ENCODE measurements around the gene ANKS6. TPM values are rescaled to one million over a fixed set of nuclear protein-coding genes. Genes with fewer than 3 reads are reported as not detected.
A peak's percentile ranks its signal among the peaks of the same experiment; 100 is the strongest.

The ANKS6 gene
- total and polyA plus RNA-seq, 4 donors, result 16.7 to 35.5 (median 25.0) TPM

DNA sequence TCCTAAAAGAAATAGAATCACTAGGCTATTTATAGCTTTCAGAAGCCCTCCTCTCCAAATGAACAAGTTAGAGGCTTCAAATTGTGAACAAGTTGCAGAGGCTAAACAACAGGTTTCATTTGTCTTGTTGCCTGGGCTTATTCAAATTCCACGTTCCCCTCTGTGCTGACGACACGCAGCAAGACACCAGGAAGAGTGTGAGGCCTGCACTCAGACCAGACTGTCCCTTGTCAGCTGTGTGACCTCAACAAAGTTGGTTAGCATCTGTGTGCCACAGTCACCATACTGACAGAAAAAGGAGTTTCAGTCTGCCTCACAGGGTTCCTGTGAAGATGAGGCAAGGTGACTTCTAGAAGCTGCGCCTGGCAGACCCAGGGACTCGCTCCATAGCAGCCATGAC lies 65.5 kb downstream of the ANKS6 start:
- no peak for ATAC-seq (ENCODE audit: insufficient read depth, low FRiP score)
- Histone ChIP-seq H3K9ac (ENCODE audit: insufficient read depth in 1 of 2, low read length in 2 of 2) (no peak overlapping the region), H3K27me3 (ENCODE audit: control insufficient read depth in 3 of 3, insufficient read depth in 3 of 3, low read length in 2 of 3) (peaks cover 0 to 5% (median 0%) of the 10 kb centered on the region in 3 donors), H3K4me1 (ENCODE audit: control insufficient read depth in 5 of 5, insufficient read depth in 5 of 5, low read length in 5 of 5) (peaks cover 0 to 10% (median 0%) of the 10 kb centered on the region in 5 donors), H3K27ac (ENCODE audit: low read depth in 1 of 2, low read length in 1 of 2) (no peak overlapping the region), H3K9me3 (ENCODE audit: control insufficient read depth in 4 of 4, insufficient read depth in 3 of 4, low read length in 3 of 4) (no peaks in the 10 kb centered on the region), H3K36me3 (ENCODE audit: control insufficient read depth in 4 of 4, insufficient read depth in 4 of 4, low read length in 4 of 4) (peaks cover 0 to 19% (median 3%) of the 10 kb centered on the region in 4 donors), H3K4me3 (no peak overlapping the region)
- 91 to 93% methylated on average over 5 of the region's 5 CpGs for WGBS, 2 donors
- peak in 1 of 3 donors; percentile 2 for DNase-seq
- TF ChIP-seq, protein P1, sequence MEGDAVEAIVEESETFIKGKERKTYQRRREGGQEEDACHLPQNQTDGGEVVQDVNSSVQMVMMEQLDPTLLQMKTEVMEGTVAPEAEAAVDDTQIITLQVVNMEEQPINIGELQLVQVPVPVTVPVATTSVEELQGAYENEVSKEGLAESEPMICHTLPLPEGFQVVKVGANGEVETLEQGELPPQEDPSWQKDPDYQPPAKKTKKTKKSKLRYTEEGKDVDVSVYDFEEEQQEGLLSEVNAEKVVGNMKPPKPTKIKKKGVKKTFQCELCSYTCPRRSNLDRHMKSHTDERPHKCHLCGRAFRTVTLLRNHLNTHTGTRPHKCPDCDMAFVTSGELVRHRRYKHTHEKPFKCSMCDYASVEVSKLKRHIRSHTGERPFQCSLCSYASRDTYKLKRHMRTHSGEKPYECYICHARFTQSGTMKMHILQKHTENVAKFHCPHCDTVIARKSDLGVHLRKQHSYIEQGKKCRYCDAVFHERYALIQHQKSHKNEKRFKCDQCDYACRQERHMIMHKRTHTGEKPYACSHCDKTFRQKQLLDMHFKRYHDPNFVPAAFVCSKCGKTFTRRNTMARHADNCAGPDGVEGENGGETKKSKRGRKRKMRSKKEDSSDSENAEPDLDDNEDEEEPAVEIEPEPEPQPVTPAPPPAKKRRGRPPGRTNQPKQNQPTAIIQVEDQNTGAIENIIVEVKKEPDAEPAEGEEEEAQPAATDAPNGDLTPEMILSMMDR (IDR thresholded peaks at IDR 0.05; ENCODE audit: control extremely low read depth, extremely low read depth), result no peak

DNA sequence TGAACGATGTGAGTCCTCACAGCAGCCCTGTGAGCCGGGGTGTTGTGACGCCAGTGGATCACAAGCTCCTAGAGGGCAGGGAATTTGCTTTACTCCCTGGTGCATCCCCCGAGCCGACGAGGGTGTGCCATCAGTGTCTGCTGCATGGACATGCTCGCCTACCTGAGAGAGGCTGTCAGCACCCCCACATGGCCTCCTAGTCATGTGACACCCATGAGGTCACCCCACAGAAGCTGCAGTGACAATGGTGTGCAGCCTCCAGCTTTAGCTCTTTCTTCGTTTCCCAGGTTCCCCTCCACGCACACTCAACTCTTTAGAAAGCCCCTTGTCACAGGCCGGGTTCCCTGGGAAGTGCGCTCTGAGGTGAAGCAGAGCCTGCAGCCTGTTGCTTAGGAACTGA lies 67.9 kb downstream of the ANKS6 start:
- TF ChIP-seq, protein P1 (IDR thresholded peaks at IDR 0.05; ENCODE audit: control extremely low read depth, extremely low read depth), result no peak

GRCh38 chr9:98727428-98727827 lies 68.9 kb downstream of the ANKS6 start:
- no peak overlapping the region for H3K9ac ChIP-seq (ENCODE audit: insufficient read depth in 1 of 2, low read length in 2 of 2)
- H3K36me3 ChIP-seq (ENCODE audit: control insufficient read depth in 4 of 4, insufficient read depth in 4 of 4, low read length in 4 of 4), result no peaks in the 10 kb centered on the region
- TF ChIP-seq, protein P1 (IDR thresholded peaks at IDR 0.05; ENCODE audit: control extremely low read depth, extremely low read depth), result no peak
- no peak overlapping the region for H3K27ac ChIP-seq (ENCODE audit: low read depth in 1 of 2, low read length in 1 of 2)
- no peak overlapping the region for H3K4me3 ChIP-seq
- H3K27me3 ChIP-seq (ENCODE audit: control insufficient read depth in 3 of 3, insufficient read depth in 3 of 3, low read length in 2 of 3), result peaks cover 0 to 5% (median 0%) of the 10 kb centered on the region in 3 donors
- WGBS, 2 donors, result 64 to 74% methylated on average over 7 of the region's 7 CpGs
- no peak for DNase-seq
- H3K4me1 ChIP-seq (ENCODE audit: control insufficient read depth in 5 of 5, insufficient read depth in 5 of 5, low read length in 5 of 5), result peaks cover 0 to 10% (median 0%) of the 10 kb centered on the region in 5 donors
- peaks cover 0 to 6% (median 2%) of the 10 kb centered on the region in 4 donors for H3K9me3 ChIP-seq (ENCODE audit: control insufficient read depth in 4 of 4, insufficient read depth in 3 of 4, low read length in 3 of 4)
- no peak for ATAC-seq (ENCODE audit: insufficient read depth, low FRiP score)

More for the DNA sequence above, 67.9 kb downstream of the ANKS6 start:
- no peak for DNase-seq
- no peak overlapping the region for H3K27ac ChIP-seq (ENCODE audit: low read depth in 1 of 2, low read length in 1 of 2)
- H3K36me3 ChIP-seq (ENCODE audit: control insufficient read depth in 4 of 4, insufficient read depth in 4 of 4, low read length in 4 of 4), result peaks cover 0 to 5% (median 0%) of the 10 kb centered on the region in 4 donors
- no peak for ATAC-seq (ENCODE audit: insufficient read depth, low FRiP score)
- H3K27me3 ChIP-seq (ENCODE audit: control insufficient read depth in 3 of 3, insufficient read depth in 3 of 3, low read length in 2 of 3), result peaks cover 0 to 5% (median 0%) of the 10 kb centered on the region in 3 donors
- no peak overlapping the region for H3K4me3 ChIP-seq
- H3K9ac ChIP-seq (ENCODE audit: insufficient read depth in 1 of 2, low read length in 2 of 2), result no peak overlapping the region
- peaks cover 0 to 10% (median 0%) of the 10 kb centered on the region in 5 donors for H3K4me1 ChIP-seq (ENCODE audit: control insufficient read depth in 5 of 5, insufficient read depth in 5 of 5, low read length in 5 of 5)
- peaks cover 0 to 3% (median under 1%) of the 10 kb centered on the region in 4 donors for H3K9me3 ChIP-seq (ENCODE audit: control insufficient read depth in 4 of 4, insufficient read depth in 3 of 4, low read length in 3 of 4)
- WGBS, 2 donors, result 85 to 87% methylated on average over 11 of the region's 11 CpGs

DNA sequence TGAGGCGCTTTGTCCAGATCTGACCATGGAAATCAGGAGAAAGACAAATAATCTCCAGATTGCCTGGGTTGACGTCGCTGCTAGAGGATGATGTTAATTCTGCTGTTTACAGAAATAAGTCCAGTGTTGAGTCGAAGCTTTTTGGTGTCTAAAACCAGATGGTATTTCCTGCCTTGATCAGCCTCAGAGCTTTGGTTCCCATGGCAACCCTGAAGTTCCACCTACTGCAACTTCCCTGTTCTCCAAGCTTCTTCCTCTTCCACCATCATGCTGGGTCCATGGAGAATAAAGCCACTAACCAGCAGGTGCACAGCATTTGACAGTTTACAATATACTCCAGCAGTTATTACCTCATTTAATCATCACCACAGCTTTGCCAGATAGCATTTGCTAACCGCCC lies 69.6 kb downstream of the ANKS6 start:
- H3K27me3 ChIP-seq (ENCODE audit: control insufficient read depth in 3 of 3, insufficient read depth in 3 of 3, low read length in 2 of 3), result peaks cover 0 to 6% (median 0%) of the 10 kb centered on the region in 3 donors
- ATAC-seq (ENCODE audit: insufficient read depth, low FRiP score), result peak; percentile 49
- DNase-seq, result peak in 2 of 3 donors; percentile 28 to 30

More for the DNA sequence above, 69.6 kb downstream of the ANKS6 start:
- Histone ChIP-seq H3K36me3 (ENCODE audit: control insufficient read depth in 4 of 4, insufficient read depth in 4 of 4, low read length in 4 of 4) (no peaks in the 10 kb centered on the region), H3K27ac (ENCODE audit: low read depth in 1 of 2, low read length in 1 of 2) (no peak overlapping the region), H3K9ac (ENCODE audit: insufficient read depth in 1 of 2, low read length in 2 of 2) (no peak overlapping the region), H3K4me3 (no peak overlapping the region), H3K9me3 (ENCODE audit: control insufficient read depth in 4 of 4, insufficient read depth in 3 of 4, low read length in 3 of 4) (peaks cover 0 to 6% (median 2%) of the 10 kb centered on the region in 4 donors), H3K4me1 (ENCODE audit: control insufficient read depth in 5 of 5, insufficient read depth in 5 of 5, low read length in 5 of 5) (peaks cover 0 to 8% (median 0%) of the 10 kb centered on the region in 5 donors)
- TF ChIP-seq, protein P1 (IDR thresholded peaks at IDR 0.05; ENCODE audit: control extremely low read depth, extremely low read depth), result no peak
- WGBS, 2 donors, result 43 to 49% methylated on average over 5 of the region's 5 CpGs

Data from lung (tissue), 12 donors.